Tongue (tissue), 1 donor: ENCODE data around the gene PFKP. TPM values are rescaled to one million over a fixed set of nuclear protein-coding genes. Genes with fewer than 3 reads are reported as not detected.

Source experiments
- total RNA-seq: library from RNA; depleted of rRNA; stranded (reverse); fragments of >200 nt; gene quantifications from one replicate; pipeline ENCODE4 v1.2.3, GENCODE V29; 2014

The PFKP gene
- total RNA-seq, 1 donor from 2014 or later: 43.2 TPM

Other genes with a start within 250 kb of the PFKP start
- 78.2 TPM for gene PITRM1, start 105.2 kb downstream of the PFKP start, total RNA-seq